ENCODE measurements around the gene GDPD3.

- no peak for TF ChIP-seq CTCF (IDR thresholded peaks at IDR 0.05; ENCODE audit: low read depth, low read length, poor library complexity, severe bottlenecking)
- TF ChIP-seq EZH2phosphoT487 (IDR thresholded peaks at IDR 0.05; ENCODE audit: borderline replicate concordance, low read length): no peak
These were observed 37.8 kb upstream of the GDPD3 start for GRCh38 chr16:30151091-30151490.
